CD4-positive, alpha-beta T cell treated with Interleukin-2 at 100 ng/mL for 4 hours (primary cell): ENCODE results near the gene M1AP.

Experiments
- DNase-seq: peaks from one replicate; pipeline ENCODE4 v3.0.0-alpha.2; 2020; ENCODE audit warnings: low spot score

The M1AP gene

GRCh38 chr2:74648009-74648443 is at the start of gene M1AP:
Gene M1AP (minus strand): TSS chr2:74648330. CDS start chr2:74640275, 8,055 bp downstream.
- no peak for DNase-seq

GRCh38 chr2:74696829-74697228 is 48.7 kb upstream of the M1AP start:
- no peak for DNase-seq

GRCh38 chr2:74695663-74696062 is 47.5 kb upstream of the M1AP start:
- no peak for DNase-seq

GRCh38 chr2:74694281-74694680 is 46.2 kb upstream of the M1AP start:
- no peak for DNase-seq

DNA sequence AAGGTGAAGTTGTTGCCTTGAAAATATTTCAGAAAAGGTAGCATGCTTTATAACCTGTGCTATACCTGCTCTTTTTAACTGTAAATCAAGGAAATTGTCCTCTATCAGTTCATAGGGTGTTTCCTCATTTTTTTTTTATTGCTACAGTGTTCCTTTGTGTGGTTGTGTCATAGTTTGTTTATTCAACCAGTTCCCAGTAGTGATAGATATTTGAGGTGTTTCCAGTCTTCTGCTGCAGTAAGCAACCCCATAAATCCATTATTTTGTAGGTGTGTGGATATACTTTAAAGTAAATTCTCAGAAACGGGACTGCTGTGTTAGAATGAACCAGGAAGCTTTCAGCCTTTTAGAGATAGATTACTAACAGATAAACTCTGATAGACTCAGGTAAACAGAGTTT is 45.5 kb upstream of the M1AP start:
- no peak for DNase-seq

DNA sequence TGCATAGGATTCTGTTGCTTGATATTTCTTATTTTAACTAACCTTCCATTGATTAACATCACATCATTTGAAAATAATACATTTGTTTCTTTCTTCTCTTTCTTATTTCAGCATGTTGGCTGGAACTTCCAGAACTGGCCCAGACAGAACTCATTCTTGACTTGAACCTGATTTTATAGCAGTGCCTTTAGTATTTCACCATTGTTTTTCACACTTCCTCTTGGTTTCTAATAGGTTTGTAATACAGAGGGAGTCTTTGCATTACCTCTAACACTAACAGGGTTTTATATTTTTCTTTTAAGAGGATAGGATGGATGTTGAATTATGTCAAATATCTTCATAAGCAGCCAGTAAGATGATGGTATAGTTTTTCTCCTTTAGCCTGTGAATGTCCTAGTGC is 45.1 kb upstream of the M1AP start:
- DNase-seq: no peak

DNA sequence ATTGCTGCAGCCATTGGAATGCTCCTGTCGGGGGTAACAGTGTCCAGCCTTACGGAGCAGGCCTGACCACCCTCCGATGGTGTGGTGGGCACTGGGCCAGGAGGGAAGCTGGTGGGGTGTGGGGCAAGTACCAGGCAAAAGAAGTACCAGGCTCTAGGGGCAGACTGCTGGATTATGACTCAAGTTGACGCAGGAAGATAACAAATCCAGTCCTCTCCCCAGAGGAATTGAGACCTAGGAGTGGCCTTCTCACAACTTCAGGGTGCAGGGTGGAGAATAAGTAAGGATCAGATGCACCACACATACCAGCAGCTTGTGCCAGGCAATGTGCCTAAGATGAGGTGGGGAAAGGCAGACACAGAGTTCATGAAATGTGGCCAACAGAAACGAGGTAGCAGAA is 43.8 kb upstream of the M1AP start:
- no peak for DNase-seq

DNA sequence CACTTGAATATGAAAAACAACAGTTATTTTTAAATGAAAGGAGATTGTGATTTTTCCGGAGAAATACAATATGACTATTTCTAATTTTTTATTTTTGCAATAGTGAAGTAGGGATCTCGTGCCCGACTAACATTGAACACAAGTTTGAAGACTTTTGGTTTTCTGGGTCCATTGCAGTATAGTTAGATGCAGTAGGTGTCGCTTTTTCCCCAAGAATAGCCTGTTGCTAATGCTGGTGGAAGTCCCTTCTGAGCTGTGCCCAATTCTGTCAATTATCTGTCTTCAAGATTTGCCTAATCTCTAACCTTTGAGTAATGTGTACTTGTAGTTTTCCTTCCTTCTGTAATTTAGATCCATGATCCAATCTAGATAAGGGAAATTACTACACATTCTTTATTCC is 42.4 kb upstream of the M1AP start:
- peak; percentile 43 for DNase-seq

- DNase-seq: no peak
Measured at GRCh38 chr2:74689671-74690070, 41.5 kb upstream of the M1AP start.

DNA sequence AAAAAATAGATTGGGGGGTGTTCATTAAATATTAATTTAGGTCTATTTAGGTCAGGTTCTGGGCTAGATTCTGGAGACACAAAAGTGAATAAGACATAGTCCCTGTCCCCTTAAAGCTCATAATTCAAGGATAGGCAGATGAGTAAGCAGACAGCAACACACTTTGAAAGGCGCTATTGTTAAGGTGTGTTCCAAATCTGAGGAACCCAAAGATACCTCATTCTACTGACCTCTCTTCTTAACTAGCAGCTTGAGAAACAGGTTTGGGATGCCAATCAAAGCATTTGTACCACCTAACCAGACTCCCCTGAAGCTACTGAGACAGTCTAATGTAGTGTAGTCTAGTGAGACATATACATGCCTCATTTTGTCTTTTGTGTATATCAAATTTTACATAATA is 40.8 kb upstream of the M1AP start:
- DNase-seq: no peak

- DNase-seq: no peak
Measured at GRCh38 chr2:74685408-74685807, 37.3 kb upstream of the M1AP start.

- no peak for DNase-seq
Measured at GRCh38 chr2:74682501-74682900, 34.4 kb upstream of the M1AP start.

- DNase-seq: no peak
Measured at GRCh38 chr2:74679615-74680014, 31.5 kb upstream of the M1AP start.

GRCh38 chr2:74676331-74676730 is 28.2 kb upstream of the M1AP start:
- no peak for DNase-seq

DNA sequence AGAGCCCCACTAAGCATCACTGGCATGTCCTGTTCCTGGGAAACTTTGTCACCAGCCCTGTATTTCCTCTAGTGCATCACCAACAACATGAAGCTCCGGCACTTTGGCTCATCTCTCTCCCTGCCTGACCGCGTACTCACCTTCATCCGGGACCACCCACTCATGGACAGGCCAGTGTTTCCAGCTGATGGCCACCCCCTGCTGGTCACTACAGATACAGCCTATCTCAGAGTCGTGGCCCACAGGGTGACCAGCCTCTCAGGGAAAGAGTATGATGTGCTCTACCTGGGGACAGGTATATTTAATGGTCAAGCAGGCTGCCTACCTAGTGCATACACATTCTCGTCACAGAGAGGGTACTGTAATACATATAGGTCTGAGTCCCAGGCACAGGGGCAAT is 27.0 kb upstream of the M1AP start:
- DNase-seq: no peak

DNA sequence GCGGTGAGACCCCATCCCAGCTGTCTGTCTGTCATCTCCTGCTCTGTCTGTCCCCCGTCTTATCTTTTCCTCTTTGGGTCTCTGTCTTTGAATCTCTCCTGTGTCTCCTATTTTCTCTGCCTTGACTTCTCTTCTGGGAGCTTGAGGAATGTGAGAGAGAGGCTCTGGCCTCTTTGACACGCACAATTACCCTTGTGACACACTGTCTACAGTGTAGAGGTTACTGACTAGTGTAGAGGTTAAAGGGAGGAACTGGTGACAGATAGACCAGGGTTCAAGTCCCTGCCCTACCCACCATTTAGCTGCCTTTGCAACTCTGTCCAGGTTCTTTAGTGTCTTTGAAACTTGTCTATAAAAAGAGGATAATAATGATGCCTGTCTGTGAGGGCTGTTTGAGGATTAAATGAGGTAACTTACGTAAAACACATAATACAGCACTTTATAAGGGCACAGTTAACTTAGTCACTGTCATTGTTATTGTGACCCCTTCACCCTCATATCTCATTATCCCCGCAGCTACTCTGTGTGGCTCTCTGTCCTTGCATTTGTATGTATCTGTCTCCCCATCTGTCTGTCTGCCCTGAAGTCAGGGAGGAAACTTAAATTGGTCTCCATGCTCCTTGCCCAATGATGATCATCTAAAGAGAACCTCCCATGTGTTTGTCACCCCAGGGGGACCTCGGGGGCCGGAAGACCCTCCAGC is 25.8 kb upstream of the M1AP start:
- no peak for DNase-seq

- DNase-seq: no peak
Measured at GRCh38 chr2:74671479-74671878, 23.3 kb upstream of the M1AP start.

DNA sequence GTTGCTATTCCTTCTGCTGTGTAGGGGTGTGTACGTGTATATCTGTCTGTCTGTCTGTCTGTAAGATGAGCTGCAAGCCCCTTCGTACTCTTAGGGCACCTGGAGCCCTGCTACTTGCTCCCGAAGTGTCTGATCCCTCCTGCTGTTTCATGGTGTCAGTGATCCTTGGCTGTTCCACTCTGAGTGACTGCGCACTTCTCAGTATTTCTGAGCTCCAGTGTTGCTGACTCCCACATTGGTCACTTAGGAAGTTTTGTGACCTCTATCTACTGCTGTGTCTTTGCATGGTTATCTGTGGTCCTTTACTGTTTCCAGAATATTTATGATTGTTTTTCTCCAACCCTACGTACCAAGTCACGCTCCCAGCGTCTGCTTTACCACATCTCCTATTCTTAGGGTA is 22.1 kb upstream of the M1AP start:
- no peak for DNase-seq

- no peak for DNase-seq
Measured at GRCh38 chr2:74668087-74668486, 20.0 kb upstream of the M1AP start.

DNA sequence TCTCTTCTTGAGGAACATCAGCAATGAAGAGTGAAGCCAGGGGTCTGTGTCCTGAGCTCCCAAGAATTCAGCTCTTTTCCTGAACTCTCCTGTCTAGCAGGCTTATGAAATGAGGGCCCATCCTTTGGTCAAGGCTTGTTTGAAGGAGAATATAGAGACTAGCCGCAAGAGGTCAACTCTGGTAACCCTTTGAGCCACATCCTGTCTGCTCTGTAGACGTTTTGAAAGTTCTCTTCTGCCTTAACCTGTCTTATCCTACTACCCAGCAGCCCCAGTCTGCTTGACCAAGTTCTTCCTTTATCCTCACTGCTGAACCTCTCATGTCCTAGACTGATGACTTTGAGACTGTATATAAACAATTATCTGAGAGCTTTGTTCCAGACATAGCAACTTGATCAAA is 11.3 kb upstream of the M1AP start:
- no peak for DNase-seq

- DNase-seq: no peak
Measured at GRCh38 chr2:74658516-74658915, 10.4 kb upstream of the M1AP start.

DNA sequence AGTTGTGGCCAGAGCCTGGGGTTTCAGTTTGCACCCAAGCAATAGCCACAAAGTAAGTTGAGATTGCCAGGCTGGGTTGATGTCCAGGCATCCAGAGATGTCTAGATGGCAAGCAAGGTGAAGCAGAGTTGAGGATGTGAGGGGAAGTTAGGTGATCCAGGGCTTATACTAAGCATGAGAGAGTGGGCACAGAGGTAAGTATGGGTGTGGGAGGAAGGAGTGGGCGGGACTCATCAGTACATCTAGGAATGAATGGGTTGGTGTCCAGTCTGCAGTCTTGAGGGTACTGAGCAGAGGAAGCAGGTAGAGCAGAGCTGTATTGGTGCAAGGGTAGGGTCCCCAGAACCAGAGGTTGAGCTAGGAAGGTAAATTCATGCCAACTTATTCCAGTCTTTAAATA is 7.4 kb upstream of the M1AP start:
- DNase-seq: no peak

GRCh38 chr2:74653985-74654882 is 6.1 kb upstream of the M1AP start, which contains the start of gene SEMA4F:
Gene SEMA4F (plus strand): TSS chr2:74654247. CDS start chr2:74654377, 130 bp downstream.
- DNase-seq: peak; percentile 96
